Gastroesophageal sphincter (tissue), 4 donors: ENCODE data around the gene RNU4-1. TPM values are rescaled to one million over a fixed set of nuclear protein-coding genes. Genes with fewer than 3 reads are reported as not detected.

Source experiments
- ATAC-seq: fragments of 150-250 bp; one replicate; pipeline ENCODE4 v1.9.1; 2016; ENCODE audit warnings: mild to moderate bottlenecking, moderate library complexity
- H3K27ac ChIP-seq, 4 donors: fragments of 200-600 bp; sonication (generic) in 3 of 4; 1 replicate in 3 of 4; 2 replicates in 1 of 4; pipeline ENCODE4 v1.5.1; 2016 to 2019
- H3K27me3 ChIP-seq: fragments of 200-600 bp; sonication (generic); one replicate; pipeline ENCODE4 v1.5.1; 2019
- H3K36me3 ChIP-seq, 2 donors: fragments of 200-600 bp; sonication (generic); one replicate each; pipeline ENCODE4 v1.5.1; 2019; ENCODE audit warnings: control low read depth in 1 of 2
- H3K4me1 ChIP-seq, 3 donors: fragments of 200-600 bp; sonication (generic); 1 replicate in 2 of 3; 2 replicates in 1 of 3; pipeline ENCODE4 v1.5.1; 2016 to 2019; ENCODE audit warnings: control low read depth in 2 of 3
- H3K4me3 ChIP-seq, 2 donors: fragments of 200-600 bp; sonication (generic); one replicate each; pipeline ENCODE4 v1.5.1; 2019; ENCODE audit warnings: mild to moderate bottlenecking in 1 of 2, moderate library complexity in 1 of 2
- H3K9me3 ChIP-seq, 3 donors: fragments of 200-600 bp; sonication (generic); one replicate each; pipeline ENCODE4 v1.5.1; 2017 to 2019; ENCODE audit warnings: control low read depth in 2 of 3
- EP300 ChIP-seq: sonication (generic); formaldehyde crosslinking; IDR thresholded peaks from one replicate; pipeline ENCODE4 v1.6.1; 2017; ENCODE audit warnings: antibody characterized with exemption, mild to moderate bottlenecking
- POLR2A ChIP-seq, 2 donors: fragments of 450-650 bp; IDR thresholded peaks; one replicate each; pipeline ENCODE4 v1.6.1; 2017; ENCODE audit warnings: antibody characterized with exemption in 2 of 2, mild to moderate bottlenecking in 2 of 2, moderate library complexity in 1 of 2
- POLR2AphosphoS5 ChIP-seq: sonication (generic); formaldehyde crosslinking; IDR thresholded peaks from one replicate; pipeline ENCODE4 v1.6.1; 2017; ENCODE audit warnings: antibody characterized with exemption
- WGBS, 2 donors: methylation state at CpG; one replicate each; pipeline ENCODE4 v1.1.5; 2018; ENCODE audit warnings: low coverage in 1 of 2; 5-methylcytosine and 5-hydroxymethylcytosine counted together
- total RNA-seq, 4 donors: library from RNA; depleted of rRNA; stranded (reverse); fragments of >200 nt; gene quantifications; one replicate each; pipeline ENCODE4 v1.1.0, GENCODE V29; 2016
- TF ChIP-seq, protein P1 (sequence below), 4 experiments: fragments of 200-600 bp in 2 of 4; fragments of 450-650 bp in 2 of 4; sonication (generic) in 1 of 4; IDR thresholded peaks; one replicate each; pipeline ENCODE4 v1.5.1; 2017 to 2019; ENCODE audit warnings: antibody characterized with exemption in 4 of 4, mild to moderate bottlenecking in 2 of 4, moderate library complexity in 2 of 4

Gene RNU4-1
- total RNA-seq, 4 donors from 2014 or later = under 0.01 TPM; not detected in 3

DNA sequence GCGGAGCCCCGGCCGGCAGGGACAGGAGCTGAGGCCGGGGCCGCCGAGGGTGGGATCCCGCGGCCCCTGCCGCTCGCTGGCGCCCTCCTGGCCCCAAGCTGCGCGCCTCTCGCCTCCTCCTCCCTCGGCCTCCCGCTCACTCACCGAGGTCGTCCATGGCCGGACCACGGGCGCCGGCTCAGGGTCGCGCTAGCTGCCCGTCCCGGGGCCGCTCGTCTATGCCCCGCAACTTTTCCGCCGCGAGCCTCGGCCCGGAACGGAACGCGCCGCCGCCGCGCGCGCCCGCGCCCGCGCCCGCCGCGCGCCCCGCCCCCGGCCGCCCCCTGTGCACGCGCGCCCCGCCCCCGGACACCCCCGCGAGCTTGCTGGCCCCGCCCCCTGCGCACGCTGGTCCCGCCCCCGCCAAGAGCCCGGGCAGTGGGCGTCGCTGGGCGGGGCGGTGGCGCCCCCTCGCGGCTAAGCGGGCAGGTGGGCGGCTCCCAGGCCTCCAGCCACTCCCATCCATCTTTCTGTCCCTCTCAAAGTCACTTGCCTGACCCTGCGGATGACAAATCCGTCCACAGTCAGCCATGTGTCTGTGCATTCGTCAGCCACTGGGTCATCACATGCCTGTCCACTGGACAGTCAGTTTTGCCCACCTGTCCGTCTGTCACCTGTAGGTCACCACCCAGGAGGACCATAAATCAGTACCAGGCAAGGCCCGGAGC is 27.4 kb downstream of the RNU4-1 start, which contains the start of gene PXN:
PXN (minus strand) TSS at position 258 of the 707 bp plus-strand sequence; CDS start at position 157, 101 bp downstream.
- no peaks in the 10 kb centered on the region for H3K9me3 ChIP-seq
- H3K4me3 ChIP-seq = peak within 1 kb of the TSS; percentile 99
- ATAC-seq = peak; percentile 90
- peaks cover 4 to 51% (median 17%) of the 10 kb centered on the region in 3 donors for H3K4me1 ChIP-seq
- no peaks in the 10 kb centered on the region for H3K27me3 ChIP-seq
- H3K36me3 ChIP-seq = no peaks in the 10 kb centered on the region
- H3K27ac ChIP-seq = peak within 1 kb of the TSS; percentile 88 to 96 (median 93)
- TF ChIP-seq POLR2AphosphoS5 (peak; percentile 56), EP300 (no peak), POLR2A (IDR thresholded peaks at IDR 0.05) (peak; percentile 74 to 75)
- TF ChIP-seq, protein P1, sequence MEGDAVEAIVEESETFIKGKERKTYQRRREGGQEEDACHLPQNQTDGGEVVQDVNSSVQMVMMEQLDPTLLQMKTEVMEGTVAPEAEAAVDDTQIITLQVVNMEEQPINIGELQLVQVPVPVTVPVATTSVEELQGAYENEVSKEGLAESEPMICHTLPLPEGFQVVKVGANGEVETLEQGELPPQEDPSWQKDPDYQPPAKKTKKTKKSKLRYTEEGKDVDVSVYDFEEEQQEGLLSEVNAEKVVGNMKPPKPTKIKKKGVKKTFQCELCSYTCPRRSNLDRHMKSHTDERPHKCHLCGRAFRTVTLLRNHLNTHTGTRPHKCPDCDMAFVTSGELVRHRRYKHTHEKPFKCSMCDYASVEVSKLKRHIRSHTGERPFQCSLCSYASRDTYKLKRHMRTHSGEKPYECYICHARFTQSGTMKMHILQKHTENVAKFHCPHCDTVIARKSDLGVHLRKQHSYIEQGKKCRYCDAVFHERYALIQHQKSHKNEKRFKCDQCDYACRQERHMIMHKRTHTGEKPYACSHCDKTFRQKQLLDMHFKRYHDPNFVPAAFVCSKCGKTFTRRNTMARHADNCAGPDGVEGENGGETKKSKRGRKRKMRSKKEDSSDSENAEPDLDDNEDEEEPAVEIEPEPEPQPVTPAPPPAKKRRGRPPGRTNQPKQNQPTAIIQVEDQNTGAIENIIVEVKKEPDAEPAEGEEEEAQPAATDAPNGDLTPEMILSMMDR (IDR thresholded peaks at IDR 0.05) = peak; percentile 83 to 95 (median 88)
- 40% methylated on average over 1 of the region's 81 CpGs; no CpG with 5 or more reads in 1 of the 2 donors for WGBS, 2 donors

GRCh38 chr12:120264904-120265472 is 28.0 kb downstream of the RNU4-1 start:
- Histone ChIP-seq H3K27me3 (no peaks in the 10 kb centered on the region), H3K9me3 (no peaks in the 10 kb centered on the region), H3K36me3 (peaks cover 0 to under 1% of the 10 kb centered on the region in 2 donors), H3K4me3 (peak overlapping the region; percentile 99), H3K27ac (peak overlapping the region; percentile 88 to 96 (median 93)), H3K4me1 (peaks cover 4 to 58% (median 19%) of the 10 kb centered on the region in 3 donors)
- no peak for TF ChIP-seq POLR2A (IDR thresholded peaks at IDR 0.05)
- TF ChIP-seq, protein P1 (IDR thresholded peaks at IDR 0.05) = no peak
- no peak for ATAC-seq
- WGBS, 2 donors = 0% methylated on average over 2 to 5 of the region's 29 CpGs

DNA sequence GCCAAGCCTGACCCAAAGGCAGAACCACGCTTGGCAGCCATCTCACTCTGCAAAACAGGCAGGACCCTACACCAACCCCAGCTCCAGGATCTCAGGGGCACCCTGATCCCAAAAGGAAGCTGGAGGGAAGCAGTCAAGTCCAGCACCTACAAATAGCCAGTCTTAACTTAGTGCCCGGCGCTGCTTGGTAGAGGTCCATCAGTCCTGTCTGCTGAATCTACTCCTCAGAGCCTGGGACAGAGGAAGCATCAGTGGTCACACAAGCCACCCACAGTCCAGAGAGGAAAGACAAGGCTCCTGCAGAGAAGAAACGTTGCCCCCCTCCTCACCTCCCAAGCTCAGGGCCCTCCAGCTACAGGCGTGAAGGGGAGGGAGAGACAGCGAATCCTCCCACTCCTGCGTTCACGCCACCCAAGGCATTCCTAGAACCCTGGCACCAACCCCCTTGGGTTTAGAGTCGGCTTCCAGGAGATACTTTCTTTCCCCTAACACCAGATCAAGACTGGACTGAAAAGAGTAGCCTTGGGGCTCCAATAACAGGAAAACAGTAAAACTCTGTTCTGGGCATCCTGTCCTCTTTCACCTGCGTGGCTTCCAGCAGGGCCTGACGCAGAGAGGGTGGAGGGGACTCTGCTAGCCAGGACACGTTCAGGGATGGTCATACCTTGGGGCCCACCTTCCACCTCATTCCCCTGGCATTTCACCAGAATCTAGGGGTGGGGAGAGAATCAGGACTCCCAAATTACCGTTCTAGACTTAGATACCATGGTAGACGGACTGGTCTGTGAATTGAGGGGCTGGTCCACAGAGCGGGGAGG is 28.7 kb downstream of the RNU4-1 start:
- Histone ChIP-seq H3K27ac (peak overlapping the region; percentile 88 to 96 (median 93)), H3K4me1 (peaks cover 4 to 64% (median 26%) of the 10 kb centered on the region in 3 donors), H3K4me3 (peak overlapping the region; percentile 99), H3K27me3 (no peaks in the 10 kb centered on the region), H3K36me3 (peaks cover 0 to 3% of the 10 kb centered on the region in 2 donors), H3K9me3 (no peaks in the 10 kb centered on the region)
- 2 to 12% methylated on average over 8 to 9 of the region's 15 CpGs for WGBS, 2 donors
- ATAC-seq = no peak
- TF ChIP-seq POLR2A (IDR thresholded peaks at IDR 0.05) (no peak), EP300 (no peak), POLR2AphosphoS5 (no peak)
- TF ChIP-seq, protein P1 (IDR thresholded peaks at IDR 0.05) = no peak

DNA sequence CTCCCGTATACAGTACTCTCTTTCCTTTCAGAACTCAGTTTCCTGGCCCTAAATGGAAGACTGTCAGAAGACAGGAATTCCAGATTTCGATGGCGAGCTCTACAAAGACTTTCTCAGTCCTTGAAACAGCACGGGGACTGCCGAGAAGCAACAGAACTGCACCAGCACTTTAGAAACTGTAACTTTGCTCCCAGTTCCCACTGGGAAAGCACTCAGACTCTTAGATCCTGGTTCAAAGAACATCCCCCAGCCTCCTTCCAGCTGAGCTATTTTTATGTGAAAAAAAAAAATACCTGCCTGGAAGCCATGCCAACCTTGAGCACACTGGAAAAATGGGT is 29.3 kb downstream of the RNU4-1 start:
- Histone ChIP-seq H3K4me3 (peak overlapping the region; percentile 99), H3K36me3 (peaks cover 0 to 3% of the 10 kb centered on the region in 2 donors), H3K9me3 (no peaks in the 10 kb centered on the region), H3K27me3 (no peaks in the 10 kb centered on the region), H3K4me1 (peaks cover 4 to 70% (median 29%) of the 10 kb centered on the region in 3 donors), H3K27ac (peak overlapping the region; percentile 88 to 96 (median 93))
- WGBS, 2 donors = 0 to 28% methylated on average over 2 to 5 of the region's 5 CpGs
- TF ChIP-seq, protein P1 (IDR thresholded peaks at IDR 0.05) = no peak
- TF ChIP-seq POLR2AphosphoS5 = no peak
- TF ChIP-seq EP300 = no peak
- TF ChIP-seq POLR2A (IDR thresholded peaks at IDR 0.05) = no peak
- ATAC-seq = no peak
